Thyroid gland (tissue), 4 donors: ENCODE measurements around the gene CYP20A1.
"Not testable (repeated sequence)": the region's sequence is repeated elsewhere in the genome, so short reads cannot be mapped to it uniquely, and the experiment has no call there.

Experiments used
- CTCF ChIP-seq, 6 experiments: fragments of 200-600 bp in 3 of 6; fragments of 450-650 bp in 3 of 6; sonication (generic) in 3 of 6; IDR thresholded peaks; one replicate each; pipeline ENCODE4 v1.5.1; 2016 to 2019; ENCODE audit warnings: antibody characterized with exemption in 6 of 6, mild to moderate bottlenecking in 2 of 6, inconsistent platforms in 1 of 6, moderate library complexity in 1 of 6
- POLR2A ChIP-seq, 2 donors: fragments of 450-650 bp; IDR thresholded peaks; one replicate each; pipeline ENCODE4 v1.6.1; 2017; ENCODE audit warnings: antibody characterized with exemption in 2 of 2, mild to moderate bottlenecking in 2 of 2, moderate library complexity in 1 of 2

DNA sequence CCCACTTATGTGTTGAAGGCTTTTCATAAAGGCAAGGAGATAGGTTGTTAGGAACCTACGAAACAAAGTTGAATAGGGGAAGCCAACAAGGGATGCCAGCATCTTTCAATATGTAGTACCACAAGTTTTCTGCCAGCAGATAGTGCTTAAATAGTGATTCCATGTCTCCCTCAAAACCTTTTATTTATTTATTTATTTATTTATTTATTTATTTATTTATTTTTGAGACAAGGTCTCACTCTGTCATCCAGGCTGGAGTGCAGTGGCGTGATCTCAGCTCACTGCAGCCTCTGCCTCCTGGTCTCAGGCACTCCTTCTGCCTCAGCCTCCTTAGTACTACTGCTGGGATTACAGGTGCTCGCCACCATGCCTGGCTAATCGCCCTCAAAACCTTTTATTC is 103.6 kb downstream of the CYP20A1 start:
- TF ChIP-seq CTCF, POLR2A (IDR thresholded peaks at IDR 0.05): not testable (repeated sequence)
